Neural progenitor cell (in vitro differentiated cells): Measurements from ENCODE around the gene IPO8. TPM values are rescaled to one million over a fixed set of nuclear protein-coding genes. Genes with fewer than 3 reads are reported as not detected.

ENCODE experiments used
- DNase-seq: peaks from one replicate; pipeline ENCODE4 v3.0.0-alpha.2; 2016; ENCODE audit warnings: low spot score
- H2AFZ ChIP-seq: fragments of 200-600 bp; sonication (generic); replicated peaks from 2 replicates; pipeline ENCODE4 v1.6.1; 2016; ENCODE audit warnings: antibody characterized with exemption
- H3F3A ChIP-seq: fragments of 200-600 bp; sonication (generic); 2 replicates; pipeline ENCODE4 v1.6.1; 2016; ENCODE audit warnings: antibody characterized with exemption, low read depth
- H3K27ac ChIP-seq: fragments of 200-600 bp; sonication (generic); 2 replicates; pipeline ENCODE4 v1.5.1; 2016; ENCODE audit warnings: mild to moderate bottlenecking
- H3K27me3 ChIP-seq: fragments of 200-600 bp; sonication (generic); 2 replicates; pipeline ENCODE4 v1.6.1; 2016; ENCODE audit warnings: mild to moderate bottlenecking, moderate library complexity
- H3K36me3 ChIP-seq: fragments of 200-600 bp; sonication (generic); 2 replicates; pipeline ENCODE4 v1.5.1; 2016
- H3K4me1 ChIP-seq: fragments of 200-600 bp; sonication (generic); 2 replicates; pipeline ENCODE4 v1.6.1; 2016; ENCODE audit warnings: mixed run types
- H3K4me2 ChIP-seq: fragments of 200-600 bp; sonication (generic); 2 replicates; pipeline ENCODE4 v1.6.1; 2016
- H3K4me3 ChIP-seq: fragments of 200-600 bp; sonication (generic); 2 replicates; pipeline ENCODE4 v1.5.1; 2016
- H3K79me2 ChIP-seq: fragments of 200-600 bp; sonication (generic); 2 replicates; pipeline ENCODE4 v1.6.1; 2016; ENCODE audit warnings: low read depth
- H3K9ac ChIP-seq: fragments of 200-600 bp; sonication (generic); 2 replicates; pipeline ENCODE4 v1.6.1; 2016
- H3K9me3 ChIP-seq: fragments of 200-600 bp; sonication (generic); 2 replicates; pipeline ENCODE4 v1.5.1; 2016; ENCODE audit warnings: low read depth
- H4K20me1 ChIP-seq: fragments of 200-600 bp; sonication (generic); 2 replicates; pipeline ENCODE4 v1.6.1; 2016; ENCODE audit warnings: low read depth
- H3K27ac Mint-ChIP-seq: 3 replicates; pipeline ENCODE4 v1.8.0; 2021; ENCODE audit warnings: mixed read lengths
- H3K27me3 Mint-ChIP-seq: 2 replicates; pipeline ENCODE4 v1.8.0; 2022; ENCODE audit warnings: low read depth, mild to moderate bottlenecking, inconsistent platforms, moderate library complexity, mixed read lengths; ENCODE audit not compliant: insufficient read depth
- H3K36me3 Mint-ChIP-seq: 3 replicates; pipeline ENCODE4 v1.8.0; 2021; ENCODE audit warnings: mixed read lengths
- H3K4me1 Mint-ChIP-seq: 3 replicates; pipeline ENCODE4 v1.8.0; 2021; ENCODE audit warnings: mixed read lengths
- H3K4me3 Mint-ChIP-seq: 3 replicates; pipeline ENCODE4 v1.8.0; 2021; ENCODE audit warnings: mild to moderate bottlenecking, moderate library complexity, mixed read lengths
- H3K9me3 Mint-ChIP-seq: 3 replicates; pipeline ENCODE4 v1.8.0; 2020; ENCODE audit warnings: mixed read lengths
- EZH2 ChIP-seq: fragments of 200-600 bp; sonication (generic); IDR thresholded peaks from 2 replicates; pipeline ENCODE4 v1.6.1; 2017; ENCODE audit warnings: antibody characterized with exemption, mild to moderate bottlenecking, moderate library complexity
- EZH2phosphoT487 ChIP-seq: fragments of 200-600 bp; sonication (generic); IDR thresholded peaks from 2 replicates; pipeline ENCODE4 v1.6.1; 2017; ENCODE audit warnings: antibody characterized with exemption
- total RNA-seq: library from RNA; depleted of rRNA; stranded (reverse); fragments of >200 nt; gene quantifications from 2 replicates; pipeline ENCODE4 v1.2.3, GENCODE V29; 2015; ENCODE audit warnings: low replicate concordance
- TF ChIP-seq, protein P1 (sequence below): fragments of 200-600 bp; sonication (generic); IDR thresholded peaks from 2 replicates; pipeline ENCODE4 v1.5.1; 2017; ENCODE audit warnings: antibody characterized with exemption, mild to moderate bottlenecking

IPO8 gene
- total RNA-seq, 1 donor from 2014 or later: 54.5 TPM

DNA sequence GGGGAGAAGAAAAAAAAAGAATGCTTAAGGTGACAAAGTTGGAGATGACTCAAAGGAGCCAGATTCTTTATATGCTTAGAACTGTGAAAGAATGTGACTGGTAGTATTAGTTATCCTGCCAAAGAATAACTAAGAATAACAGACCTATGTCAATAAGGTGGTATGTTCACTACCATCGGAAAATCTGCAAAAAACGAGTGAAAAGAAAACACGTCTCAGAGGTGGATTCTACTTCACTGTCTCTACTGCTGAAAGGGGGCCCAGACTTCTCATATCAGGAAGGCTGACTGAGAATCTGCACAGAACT is 64.7 kb downstream of the IPO8 start:
- no peaks in the 10 kb centered on the region for H3K4me1 Mint-ChIP-seq
- H3K4me2 ChIP-seq: no peak overlapping the region
- no peaks in the 10 kb centered on the region for H3K79me2 ChIP-seq
- no peak overlapping the region for H3K27ac ChIP-seq
- H4K20me1 ChIP-seq: no peaks in the 10 kb centered on the region
- H3K36me3 ChIP-seq: peaks cover 5% of the 10 kb centered on the region
- H3K27ac Mint-ChIP-seq: no peak overlapping the region
- H3K4me3 Mint-ChIP-seq: no peak overlapping the region
- no peaks in the 10 kb centered on the region for H3K27me3 Mint-ChIP-seq
- no peak overlapping the region for H3K4me3 ChIP-seq
- no peaks in the 10 kb centered on the region for H3K9me3 Mint-ChIP-seq
- H3K9ac ChIP-seq: no peak overlapping the region
- H3F3A ChIP-seq: no peaks in the 10 kb centered on the region
- no peaks in the 10 kb centered on the region for H3K27me3 ChIP-seq
- TF ChIP-seq EZH2 (no peak), EZH2phosphoT487 (no peak)
- TF ChIP-seq, protein P1, sequence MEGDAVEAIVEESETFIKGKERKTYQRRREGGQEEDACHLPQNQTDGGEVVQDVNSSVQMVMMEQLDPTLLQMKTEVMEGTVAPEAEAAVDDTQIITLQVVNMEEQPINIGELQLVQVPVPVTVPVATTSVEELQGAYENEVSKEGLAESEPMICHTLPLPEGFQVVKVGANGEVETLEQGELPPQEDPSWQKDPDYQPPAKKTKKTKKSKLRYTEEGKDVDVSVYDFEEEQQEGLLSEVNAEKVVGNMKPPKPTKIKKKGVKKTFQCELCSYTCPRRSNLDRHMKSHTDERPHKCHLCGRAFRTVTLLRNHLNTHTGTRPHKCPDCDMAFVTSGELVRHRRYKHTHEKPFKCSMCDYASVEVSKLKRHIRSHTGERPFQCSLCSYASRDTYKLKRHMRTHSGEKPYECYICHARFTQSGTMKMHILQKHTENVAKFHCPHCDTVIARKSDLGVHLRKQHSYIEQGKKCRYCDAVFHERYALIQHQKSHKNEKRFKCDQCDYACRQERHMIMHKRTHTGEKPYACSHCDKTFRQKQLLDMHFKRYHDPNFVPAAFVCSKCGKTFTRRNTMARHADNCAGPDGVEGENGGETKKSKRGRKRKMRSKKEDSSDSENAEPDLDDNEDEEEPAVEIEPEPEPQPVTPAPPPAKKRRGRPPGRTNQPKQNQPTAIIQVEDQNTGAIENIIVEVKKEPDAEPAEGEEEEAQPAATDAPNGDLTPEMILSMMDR: no peak
- H3K9me3 ChIP-seq: no peaks in the 10 kb centered on the region
- H2AFZ ChIP-seq: no peak overlapping the region
- peaks cover 3% of the 10 kb centered on the region for H3K4me1 ChIP-seq
- peaks cover 15% of the 10 kb centered on the region for H3K36me3 Mint-ChIP-seq
- DNase-seq: no peak

DNA sequence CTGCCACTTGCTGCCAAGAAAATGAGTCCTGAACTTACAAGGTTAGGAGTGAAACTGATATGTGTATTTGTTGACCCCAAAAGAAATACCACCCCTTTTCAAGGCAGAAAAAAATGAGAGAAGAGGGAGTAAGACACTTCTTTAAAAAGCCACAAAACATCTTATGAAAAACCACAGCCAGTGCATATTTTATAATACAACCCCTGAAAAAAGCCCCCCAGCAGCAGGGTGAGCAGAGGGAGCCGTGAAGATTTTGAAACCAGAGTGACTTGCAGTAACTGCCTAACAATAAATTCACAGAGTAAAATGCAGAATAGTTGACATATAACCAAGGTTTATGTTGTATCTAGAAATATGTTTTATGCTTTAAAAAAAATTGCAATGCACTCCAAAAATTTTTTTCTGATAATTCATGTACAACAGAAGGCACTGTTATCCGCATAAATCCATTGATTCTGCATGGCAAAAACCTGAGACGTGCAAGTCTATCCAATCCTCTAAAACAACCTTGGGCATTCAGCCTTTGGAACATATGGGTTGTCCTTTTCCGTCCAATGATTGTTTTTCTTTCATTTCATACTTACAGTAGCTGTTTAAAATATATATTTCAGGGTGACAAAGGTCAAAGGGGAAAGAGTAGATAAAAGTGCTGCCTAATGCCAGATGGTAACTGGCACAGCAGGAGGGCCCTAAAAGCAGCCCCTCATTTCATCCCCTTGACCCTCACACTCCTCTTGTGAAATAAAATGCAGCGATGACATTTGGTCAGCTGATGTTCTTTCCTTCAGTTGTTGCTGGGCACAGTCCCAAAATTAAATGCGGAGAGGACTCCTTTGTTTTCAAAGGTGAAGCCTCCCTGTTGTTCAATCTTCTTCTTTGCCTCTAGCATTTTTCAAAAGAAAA is 65.3 kb downstream of the IPO8 start:
- Histone ChIP-seq H2AFZ (no peak overlapping the region), H3K9me3 (no peaks in the 10 kb centered on the region), H3K4me3 (no peak overlapping the region), H3K4me2 (no peak overlapping the region), H3K4me1 (peaks cover 3% of the 10 kb centered on the region), H3K27ac (no peak overlapping the region), H3K36me3 (peaks cover 5% of the 10 kb centered on the region), H3K9ac (no peak overlapping the region), H4K20me1 (no peaks in the 10 kb centered on the region), H3K27me3 (no peaks in the 10 kb centered on the region), H3K79me2 (no peaks in the 10 kb centered on the region), H3F3A (no peaks in the 10 kb centered on the region)
- no peaks in the 10 kb centered on the region for H3K4me1 Mint-ChIP-seq
- H3K27me3 Mint-ChIP-seq: no peaks in the 10 kb centered on the region
- no peak overlapping the region for H3K4me3 Mint-ChIP-seq
- H3K9me3 Mint-ChIP-seq: no peaks in the 10 kb centered on the region
- H3K36me3 Mint-ChIP-seq: peaks cover 15% of the 10 kb centered on the region
- H3K27ac Mint-ChIP-seq: no peak overlapping the region
- no peak for DNase-seq
- TF ChIP-seq EZH2phosphoT487 (no peak), EZH2 (no peak)
- TF ChIP-seq, protein P1: no peak

DNA sequence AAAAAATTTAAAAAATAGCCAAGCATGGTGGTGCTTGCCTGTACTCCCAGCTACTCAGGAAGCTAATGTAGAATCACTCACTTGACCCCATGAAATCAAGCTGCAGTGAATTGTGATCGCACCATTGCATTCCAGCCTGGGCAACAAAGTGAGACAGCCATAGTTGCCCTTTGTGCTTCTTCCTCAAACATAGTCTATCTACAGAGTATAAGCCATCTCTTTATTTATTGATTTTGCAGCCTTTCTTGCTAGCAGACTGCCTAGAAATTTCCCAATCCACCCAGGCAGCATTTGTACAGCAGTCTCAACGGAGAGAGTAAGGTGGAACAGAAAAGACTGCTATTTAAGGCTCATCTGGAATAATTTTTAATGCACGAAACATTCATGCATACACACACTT is 68.8 kb downstream of the IPO8 start:
- Mint-ChIP-seq H3K27ac (no peak overlapping the region), H3K4me3 (no peak overlapping the region), H3K9me3 (no peaks in the 10 kb centered on the region), H3K36me3 (peaks cover 15% of the 10 kb centered on the region), H3K27me3 (no peaks in the 10 kb centered on the region), H3K4me1 (no peaks in the 10 kb centered on the region)
- DNase-seq: no peak
- no peak overlapping the region for H3K9ac ChIP-seq
- H3K27me3 ChIP-seq: no peaks in the 10 kb centered on the region
- H3K4me3 ChIP-seq: no peak overlapping the region
- no peak overlapping the region for H2AFZ ChIP-seq
- no peaks in the 10 kb centered on the region for H3K9me3 ChIP-seq
- no peaks in the 10 kb centered on the region for H3F3A ChIP-seq
- H4K20me1 ChIP-seq: no peaks in the 10 kb centered on the region
- peaks cover 3% of the 10 kb centered on the region for H3K4me1 ChIP-seq
- H3K27ac ChIP-seq: no peak overlapping the region
- TF ChIP-seq EZH2phosphoT487 (no peak), EZH2 (no peak)
- TF ChIP-seq, protein P1: no peak
- no peaks in the 10 kb centered on the region for H3K79me2 ChIP-seq
- H3K36me3 ChIP-seq: no peaks in the 10 kb centered on the region
- H3K4me2 ChIP-seq: no peak overlapping the region
